Measurements from ENCODE around the gene DCAF8L2. TPM values are rescaled to one million over a fixed set of nuclear protein-coding genes. Genes with fewer than 3 reads are reported as not detected.

The DCAF8L2 gene
- total RNA-seq, 3 donors from 2014 or later = not detected

DNA sequence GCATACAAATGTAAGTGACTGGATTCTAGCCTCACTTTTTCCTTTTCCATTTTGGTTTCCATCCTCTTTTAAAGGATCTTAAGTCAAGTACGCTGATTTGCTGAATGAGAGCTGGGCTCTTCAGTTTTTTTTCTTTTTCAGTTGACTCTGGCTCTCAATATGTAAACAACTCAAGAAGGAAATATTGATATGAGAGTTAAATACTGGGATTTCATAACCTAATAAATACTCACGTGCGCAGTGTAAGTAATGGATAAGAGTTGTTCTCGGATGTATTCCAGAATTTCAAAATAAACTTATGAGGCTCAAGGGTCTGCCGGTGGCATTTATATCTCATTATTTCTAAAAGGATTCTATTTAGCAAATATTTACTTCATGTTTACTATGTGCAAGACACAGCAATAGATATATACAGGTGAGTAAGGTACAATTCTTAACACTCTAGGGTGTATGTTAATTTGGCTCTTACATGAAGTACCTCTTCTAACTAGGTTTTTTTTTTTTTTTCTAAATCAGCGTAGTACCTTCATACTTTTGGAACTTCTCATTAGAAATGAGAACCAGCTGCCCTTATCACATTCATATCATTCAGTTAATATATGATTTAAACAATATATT lies 206.6 kb downstream of the DCAF8L2 start:
- DNase-seq = no peak
- Histone ChIP-seq H3K9me3 (no peaks in the 10 kb centered on the region), H3K36me3 (ENCODE audit: low read depth) (no peaks in the 10 kb centered on the region), H3K4me3 (no peak overlapping the region), H3K4me1 (ENCODE audit: low read depth) (no peaks in the 10 kb centered on the region)
- intact Hi-C loops (cut with DNase I, micrococcal nuclease) = no loop called here
- no peak for ATAC-seq
- TF ChIP-seq, protein P1, sequence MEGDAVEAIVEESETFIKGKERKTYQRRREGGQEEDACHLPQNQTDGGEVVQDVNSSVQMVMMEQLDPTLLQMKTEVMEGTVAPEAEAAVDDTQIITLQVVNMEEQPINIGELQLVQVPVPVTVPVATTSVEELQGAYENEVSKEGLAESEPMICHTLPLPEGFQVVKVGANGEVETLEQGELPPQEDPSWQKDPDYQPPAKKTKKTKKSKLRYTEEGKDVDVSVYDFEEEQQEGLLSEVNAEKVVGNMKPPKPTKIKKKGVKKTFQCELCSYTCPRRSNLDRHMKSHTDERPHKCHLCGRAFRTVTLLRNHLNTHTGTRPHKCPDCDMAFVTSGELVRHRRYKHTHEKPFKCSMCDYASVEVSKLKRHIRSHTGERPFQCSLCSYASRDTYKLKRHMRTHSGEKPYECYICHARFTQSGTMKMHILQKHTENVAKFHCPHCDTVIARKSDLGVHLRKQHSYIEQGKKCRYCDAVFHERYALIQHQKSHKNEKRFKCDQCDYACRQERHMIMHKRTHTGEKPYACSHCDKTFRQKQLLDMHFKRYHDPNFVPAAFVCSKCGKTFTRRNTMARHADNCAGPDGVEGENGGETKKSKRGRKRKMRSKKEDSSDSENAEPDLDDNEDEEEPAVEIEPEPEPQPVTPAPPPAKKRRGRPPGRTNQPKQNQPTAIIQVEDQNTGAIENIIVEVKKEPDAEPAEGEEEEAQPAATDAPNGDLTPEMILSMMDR (IDR thresholded peaks at IDR 0.05) = no peak

DNA sequence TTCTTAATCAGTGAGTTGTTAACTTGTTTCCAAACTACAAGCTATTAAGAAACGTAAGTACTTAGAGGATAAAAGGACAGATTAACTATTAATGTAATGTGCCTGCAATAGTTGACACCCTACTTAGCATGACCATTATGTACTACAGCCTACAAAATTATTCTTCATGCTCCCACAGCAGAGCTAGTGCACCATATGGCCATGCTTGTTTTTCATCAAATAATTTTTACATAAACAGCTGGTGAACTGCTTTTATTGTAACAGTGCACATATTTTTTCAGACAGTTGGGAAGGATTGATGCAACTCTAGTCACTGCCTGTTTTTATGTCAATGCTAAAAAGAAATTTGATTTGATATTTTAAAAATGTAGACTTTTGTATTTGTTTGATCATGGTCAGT lies 207.4 kb downstream of the DCAF8L2 start:
- no peak for ATAC-seq
- no peak for DNase-seq
- TF ChIP-seq, protein P1 (IDR thresholded peaks at IDR 0.05) = no peak
- no peaks in the 10 kb centered on the region for H3K4me1 ChIP-seq (ENCODE audit: low read depth)
- H3K4me3 ChIP-seq = no peak overlapping the region
- no peaks in the 10 kb centered on the region for H3K9me3 ChIP-seq
- intact Hi-C loops (cut with DNase I, micrococcal nuclease) = no loop called here
- H3K36me3 ChIP-seq (ENCODE audit: low read depth) = no peaks in the 10 kb centered on the region

Other genes with a start within 250 kb of the DCAF8L2 start
- gene PPP4R3C, start 127.0 kb upstream of the DCAF8L2 start, total RNA-seq = not detected
- gene MAGEB10, start 217.6 kb downstream of the DCAF8L2 start, total RNA-seq = not detected